HG03432 (cell line): ENCODE data around the gene YDJC.
"Not testable (repeated sequence)": the region's sequence is repeated elsewhere in the genome, so short reads cannot be mapped to it uniquely, and the experiment has no call there.

Source experiments
- ATAC-seq: cut with Tn5 transposase; IDR thresholded peaks from one replicate; pipeline ENCODE4 v1.9.1; 2021; ENCODE audit warnings: mild to moderate bottlenecking, moderate library complexity; ENCODE audit not compliant: unreplicated experiment

YDJC gene

GRCh38 chr22:21582801-21583740 is 46.8 kb downstream of the YDJC start:
- no peak for ATAC-seq

GRCh38 chr22:21581009-21581713 is 48.7 kb downstream of the YDJC start:
- ATAC-seq, result not testable (repeated sequence)

GRCh38 chr22:21580623-21581007 is 49.2 kb downstream of the YDJC start:
- ATAC-seq, result not testable (repeated sequence)

GRCh38 chr22:21579474-21579851 is 50.4 kb downstream of the YDJC start:
- no peak for ATAC-seq
